ENCODE data around the gene HDAC11. TPM values are rescaled to one million over a fixed set of nuclear protein-coding genes. Genes with fewer than 3 reads are reported as not detected.
A peak's percentile ranks its signal among the peaks of the same experiment; 100 is the strongest.

The HDAC11 gene
- total and polyA plus RNA-seq, 2 of the 4 experiments (the other 2 are of a cell fraction) = 9.1 to 11.4 TPM

DNA sequence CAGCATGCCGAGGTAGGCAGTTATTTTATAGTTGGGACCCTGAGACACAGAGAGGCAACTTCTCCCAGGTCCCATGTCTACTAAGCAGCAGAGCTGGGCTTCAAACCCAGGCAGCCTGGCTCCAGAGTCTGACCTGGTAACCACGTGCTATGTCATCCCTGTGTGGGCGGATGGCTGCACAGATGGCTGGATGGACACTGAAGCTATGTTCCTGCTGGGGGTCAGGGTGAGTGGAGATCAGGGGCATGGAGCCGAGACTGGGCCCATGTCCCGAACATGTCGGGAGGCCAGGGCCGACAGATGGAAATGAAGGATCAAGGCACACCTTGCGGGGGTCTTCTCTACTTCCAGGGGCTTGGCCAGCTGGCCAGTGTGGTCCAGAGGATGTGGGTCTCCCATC lies 59.6 kb downstream of the HDAC11 start:
- Histone ChIP-seq H3K56ac (ENCODE audit: extremely low read depth, insufficient read depth, low read length) (no peak overlapping the region), H3K9me1 (ENCODE audit: insufficient read depth, low read length) (peaks cover 27% of the 10 kb centered on the region), H3K4me1 (ENCODE audit: control insufficient read depth, insufficient read depth, low read length) (peaks cover 35% of the 10 kb centered on the region), H4K8ac (ENCODE audit: low read depth in 2 of 2, low read length in 2 of 2) (peak overlapping the region in 1 of 2 experiments; percentile 90; a peak in 3 of 4 replicates), H2AFZ (replicated peaks; ENCODE audit: low read length, poor library complexity) (peak overlapping the region; percentile 68), H3K36me3 (ENCODE audit: control insufficient read depth, insufficient read depth, low read length) (no peaks in the 10 kb centered on the region), H2BK15ac (ENCODE audit: low read depth, low read length) (peak overlapping the region; percentile 91; the same call in 2 of the 3 replicates), H2AK9ac (replicated peaks; ENCODE audit: low read depth, low read length, poor library complexity) (peak overlapping the region; percentile 78), H3K27ac (ENCODE audit: insufficient read depth, low read length) (peak overlapping the region; percentile 21), H2BK5ac (ENCODE audit: low read depth, low read length, poor library complexity, severe bottlenecking) (peak overlapping the region; percentile 85), H2BK20ac (ENCODE audit: low read depth, low read length) (peak overlapping the region; percentile 99), H2BK120ac (ENCODE audit: low read depth, low read length) (peak overlapping the region; percentile 98), H3K79me1 (ENCODE audit: low read depth in 1 of 2, low read length in 2 of 2) (no peaks in the 10 kb centered on the region), H4K20me1 (ENCODE audit: insufficient read depth, low read length) (no peaks in the 10 kb centered on the region), H2AK5ac (ENCODE audit: low read depth, low read length) (peak overlapping the region; percentile 64; the same call in 1 of the 2 replicates), H3K4me2 (ENCODE audit: low read depth, low read length) (no peak overlapping the region), H3K9ac (ENCODE audit: low read depth, low read length) (no peak overlapping the region), H3K4ac (ENCODE audit: low read depth, low read length) (peak overlapping the region; percentile 98), H4K5ac (ENCODE audit: low read depth, low read length) (peak overlapping the region; percentile 22; the same call in 1 of the 2 replicates), H3K4me3 (ENCODE audit: insufficient read depth, low read depth, low read length) (no peak overlapping the region), H3K14ac (replicated peaks; ENCODE audit: low read depth, low read length) (0 out of 2 replicates have a peak overlapping the region, but pooled peaks have one; percentile 39), H3K9me3 (ENCODE audit: control insufficient read depth, insufficient read depth, low read length) (0 out of 2 replicates have a peak, but pooled peaks cover 3% of the 10 kb centered on the region), H3K23ac (ENCODE audit: low read depth, low read length) (no peak overlapping the region), H4K91ac (ENCODE audit: insufficient read depth, low read depth, low read length) (peak overlapping the region; percentile 99), H3K18ac (ENCODE audit: low read depth, low read length) (peak overlapping the region; percentile 20), H3K27me3 (ENCODE audit: control insufficient read depth, insufficient read depth, low read length) (no peaks in the 10 kb centered on the region)
- DNase-seq (peak; percentile 50), ATAC-seq (ENCODE audit: low read depth) (no peak)
- TF ChIP-seq, protein P1, sequence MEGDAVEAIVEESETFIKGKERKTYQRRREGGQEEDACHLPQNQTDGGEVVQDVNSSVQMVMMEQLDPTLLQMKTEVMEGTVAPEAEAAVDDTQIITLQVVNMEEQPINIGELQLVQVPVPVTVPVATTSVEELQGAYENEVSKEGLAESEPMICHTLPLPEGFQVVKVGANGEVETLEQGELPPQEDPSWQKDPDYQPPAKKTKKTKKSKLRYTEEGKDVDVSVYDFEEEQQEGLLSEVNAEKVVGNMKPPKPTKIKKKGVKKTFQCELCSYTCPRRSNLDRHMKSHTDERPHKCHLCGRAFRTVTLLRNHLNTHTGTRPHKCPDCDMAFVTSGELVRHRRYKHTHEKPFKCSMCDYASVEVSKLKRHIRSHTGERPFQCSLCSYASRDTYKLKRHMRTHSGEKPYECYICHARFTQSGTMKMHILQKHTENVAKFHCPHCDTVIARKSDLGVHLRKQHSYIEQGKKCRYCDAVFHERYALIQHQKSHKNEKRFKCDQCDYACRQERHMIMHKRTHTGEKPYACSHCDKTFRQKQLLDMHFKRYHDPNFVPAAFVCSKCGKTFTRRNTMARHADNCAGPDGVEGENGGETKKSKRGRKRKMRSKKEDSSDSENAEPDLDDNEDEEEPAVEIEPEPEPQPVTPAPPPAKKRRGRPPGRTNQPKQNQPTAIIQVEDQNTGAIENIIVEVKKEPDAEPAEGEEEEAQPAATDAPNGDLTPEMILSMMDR (conservative IDR thresholded peaks at IDR 0.05; ENCODE audit: low read depth, low read length) = no peak
- TF ChIP-seq MAFK (IDR thresholded peaks at IDR 0.05; ENCODE audit: low read depth, low read length) = 0 out of 2 replicates have a peak, but pooled peaks have one; percentile 40
- ChIA-PET CTCF (interaction anchor here (0.9 kb wide), 1 partner anchor 118 kb away, joined by 3 read pairs; no protein-coding TSS in a partner anchor), POLR2A (ENCODE audit: unreplicated experiment) (no interaction called here)
- no TSS peak for BruUV-seq (replicated peaks)
- no CpG with 5 or more reads among the region's 8 CpGs for WGBS, 2 experiments (ENCODE audit: extremely low coverage in 2 of 2, insufficient read length in 1 of 2)
- in situ Hi-C loops (cut with MboI; ENCODE audit: low sequenced_read_pairs) (no loop called here), intact Hi-C loops (cut with micrococcal nuclease) (no loop called here), dilution Hi-C loops (cut with HindIII; ENCODE audit: low sequenced_read_pairs, unreplicated experiment) (no loop called here)

All from IMR-90 (cell line).